Upper lobe of left lung (tissue), 4 donors: ENCODE measurements around the gene ANKRD31.

Source experiments
- CTCF ChIP-seq, 6 experiments: fragments of 450-650 bp in 4 of 6; fragments of 200-600 bp in 2 of 6; sonication (generic) in 2 of 6; IDR thresholded peaks; one replicate each; pipeline ENCODE4 v1.5.1; 2016 to 2019; ENCODE audit warnings: antibody characterized with exemption in 6 of 6
- EP300 ChIP-seq, 4 donors: sonication (generic); formaldehyde crosslinking; IDR thresholded peaks; one replicate each; pipeline ENCODE4 v1.5.1; 2017; ENCODE audit warnings: antibody characterized with exemption in 4 of 4, control low read depth in 2 of 4
- POLR2A ChIP-seq, 4 donors: fragments of 450-650 bp; IDR thresholded peaks; one replicate each; pipeline ENCODE4 v1.5.1; 2016 to 2017; ENCODE audit warnings: antibody characterized with exemption in 4 of 4, mild to moderate bottlenecking in 2 of 4
- POLR2AphosphoS5 ChIP-seq, 2 donors: sonication (generic); formaldehyde crosslinking; IDR thresholded peaks; one replicate each; pipeline ENCODE4 v1.5.1; 2017; ENCODE audit warnings: antibody characterized with exemption in 2 of 2

GRCh38 chr5:75275756-75276155 lies 39.1 kb upstream of the ANKRD31 start:
- TF ChIP-seq EP300 (IDR thresholded peaks at IDR 0.05) (no peak), POLR2AphosphoS5 (IDR thresholded peaks at IDR 0.05) (no peak), POLR2A (IDR thresholded peaks at IDR 0.05) (no peak), CTCF (IDR thresholded peaks at IDR 0.05) (no peak)
